Measurements from ENCODE around the gene FAM3A. TPM values are rescaled to one million over a fixed set of nuclear protein-coding genes. Genes with fewer than 3 reads are reported as not detected.

FAM3A gene
- total and polyA plus RNA-seq, 2 of the 8 experiments (the other 6 are each of a cell fraction or from before 2014, with no cell fraction given): 16.2 to 18.6 TPM

GRCh38 chrX:154478728-154479622, 37.1 kb downstream of the FAM3A start, which contains the start of gene LAGE3 (continued):
- TF ChIP-seq, protein P1, sequence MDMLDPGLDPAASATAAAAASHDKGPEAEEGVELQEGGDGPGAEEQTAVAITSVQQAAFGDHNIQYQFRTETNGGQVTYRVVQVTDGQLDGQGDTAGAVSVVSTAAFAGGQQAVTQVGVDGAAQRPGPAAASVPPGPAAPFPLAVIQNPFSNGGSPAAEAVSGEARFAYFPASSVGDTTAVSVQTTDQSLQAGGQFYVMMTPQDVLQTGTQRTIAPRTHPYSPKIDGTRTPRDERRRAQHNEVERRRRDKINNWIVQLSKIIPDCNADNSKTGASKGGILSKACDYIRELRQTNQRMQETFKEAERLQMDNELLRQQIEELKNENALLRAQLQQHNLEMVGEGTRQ (IDR thresholded peaks at IDR 0.05; ENCODE audit: low read length): no peak
- TF ChIP-seq CBX5 (IDR thresholded peaks at IDR 0.05; ENCODE audit: low read depth, low read length) (no peak), PHF8 (conservative IDR thresholded peaks at IDR 0.05; ENCODE audit: low read depth, low read length) (peak; percentile 72; the same call in 1 of the 2 replicates), POLR2A (IDR thresholded peaks at IDR 0.05; ENCODE audit: control extremely low read depth in 1 of 2, low read depth in 2 of 2, low read length in 2 of 2) (peak in 1 of 2 experiments; percentile 62; a peak in 2 of 3 replicates), SP4 (IDR thresholded peaks at IDR 0.05; ENCODE audit: low read length) (peak; percentile 94), NRF1 (IDR thresholded peaks at IDR 0.05; ENCODE audit: low read depth, low read length) (peak; percentile 78)
- TF ChIP-seq, protein P2, sequence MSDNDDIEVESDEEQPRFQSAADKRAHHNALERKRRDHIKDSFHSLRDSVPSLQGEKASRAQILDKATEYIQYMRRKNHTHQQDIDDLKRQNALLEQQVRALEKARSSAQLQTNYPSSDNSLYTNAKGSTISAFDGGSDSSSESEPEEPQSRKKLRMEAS (IDR thresholded peaks at IDR 0.05): peak; percentile 89

Measured in H1 (cell line).